Transverse colon (tissue), 4 donors: Measurements from ENCODE around the gene ATG13. TPM values are rescaled to one million over a fixed set of nuclear protein-coding genes. Genes with fewer than 3 reads are reported as not detected.

ENCODE experiments used
- DNase-seq: peaks from one replicate; pipeline ENCODE4 v3.0.0-alpha.2; 2019
- H3K27ac ChIP-seq, 4 donors: fragments of 200-600 bp; sonication (generic); 2 replicates each; pipeline ENCODE4 v1.5.1; 2016 to 2018; ENCODE audit warnings: inconsistent platforms in 4 of 4
- H3K27me3 ChIP-seq: fragments of 200-600 bp; sonication (generic); 2 replicates; pipeline ENCODE4 v1.5.1; 2017; ENCODE audit warnings: inconsistent platforms
- H3K36me3 ChIP-seq, 4 donors: fragments of 200-600 bp; sonication (generic); 2 replicates each; pipeline ENCODE4 v1.5.1; 2017 to 2019; ENCODE audit warnings: inconsistent platforms in 4 of 4
- H3K4me1 ChIP-seq, 4 donors: fragments of 200-600 bp; sonication (generic); 2 replicates each; pipeline ENCODE4 v1.5.1; 2017 to 2020; ENCODE audit warnings: inconsistent platforms in 4 of 4
- H3K4me3 ChIP-seq, 4 donors: fragments of 200-600 bp; sonication (generic); 1 replicate in 1 of 4; 2 replicates in 3 of 4; pipeline versions ENCODE4 v1.5.1 to v1.6.1; 2017 to 2019; ENCODE audit warnings: inconsistent platforms in 4 of 4
- H3K9me3 ChIP-seq, 2 donors: fragments of 200-600 bp; sonication (generic); 2 replicates each; pipeline ENCODE4 v1.5.1; 2017 to 2019; ENCODE audit warnings: inconsistent platforms in 2 of 2
- CTCF ChIP-seq, 5 experiments: fragments of 200-600 bp in 3 of 5; fragments of 450-650 bp in 2 of 5; sonication (generic) in 3 of 5; IDR thresholded peaks; 1 replicate in 2 of 5; 2 replicates in 3 of 5; pipeline ENCODE4 v1.5.1; 2016 to 2017; ENCODE audit warnings: antibody characterized with exemption in 5 of 5, inconsistent platforms in 3 of 5, mild to moderate bottlenecking in 2 of 5, moderate library complexity in 1 of 5
- EP300 ChIP-seq: sonication (generic); formaldehyde crosslinking; IDR thresholded peaks from one replicate; pipeline ENCODE4 v1.6.1; 2017; ENCODE audit warnings: antibody characterized with exemption, low read depth
- POLR2A ChIP-seq: fragments of 450-650 bp; IDR thresholded peaks from one replicate; pipeline ENCODE4 v1.6.1; 2016; ENCODE audit warnings: antibody characterized with exemption, mild to moderate bottlenecking, moderate library complexity
- POLR2AphosphoS5 ChIP-seq, 3 donors: sonication (generic); formaldehyde crosslinking; IDR thresholded peaks; one replicate each; pipeline ENCODE4 v1.6.1; 2016; ENCODE audit warnings: antibody characterized with exemption in 3 of 3
- WGBS, 2 donors: methylation state at CpG; one replicate each; pipeline ENCODE4 v1.1.5; 2018; ENCODE audit warnings: low coverage in 1 of 2; 5-methylcytosine and 5-hydroxymethylcytosine counted together
- in situ Hi-C, 4 donors: fragments of 200-750 bp; cut with MboI; loops; one replicate each; pipeline versions ENCODE4 v1.15.0 to v1.15.1; 2017; ENCODE audit warnings: low sequenced_read_pairs in 3 of 4, low pct_ligation_motif_present in 1 of 4, low pct_unique_long_range_greater_than_20kb in 1 of 4
- intact Hi-C: fragments of 100-400 bp; cut with DNase I; formaldehyde crosslinking; loops from one replicate; pipeline ENCODE4 v1.15.1; 2023; ENCODE audit warnings: low total_unique reads
- total RNA-seq, 4 donors: library from RNA; depleted of rRNA; stranded (reverse); fragments of >200 nt; gene quantifications; one replicate each; pipeline ENCODE4 v1.1.0, GENCODE V29; 2016

Gene ATG13
- total RNA-seq, 4 donors from 2014 or later = 40.8 to 128 (median 112) TPM

DNA sequence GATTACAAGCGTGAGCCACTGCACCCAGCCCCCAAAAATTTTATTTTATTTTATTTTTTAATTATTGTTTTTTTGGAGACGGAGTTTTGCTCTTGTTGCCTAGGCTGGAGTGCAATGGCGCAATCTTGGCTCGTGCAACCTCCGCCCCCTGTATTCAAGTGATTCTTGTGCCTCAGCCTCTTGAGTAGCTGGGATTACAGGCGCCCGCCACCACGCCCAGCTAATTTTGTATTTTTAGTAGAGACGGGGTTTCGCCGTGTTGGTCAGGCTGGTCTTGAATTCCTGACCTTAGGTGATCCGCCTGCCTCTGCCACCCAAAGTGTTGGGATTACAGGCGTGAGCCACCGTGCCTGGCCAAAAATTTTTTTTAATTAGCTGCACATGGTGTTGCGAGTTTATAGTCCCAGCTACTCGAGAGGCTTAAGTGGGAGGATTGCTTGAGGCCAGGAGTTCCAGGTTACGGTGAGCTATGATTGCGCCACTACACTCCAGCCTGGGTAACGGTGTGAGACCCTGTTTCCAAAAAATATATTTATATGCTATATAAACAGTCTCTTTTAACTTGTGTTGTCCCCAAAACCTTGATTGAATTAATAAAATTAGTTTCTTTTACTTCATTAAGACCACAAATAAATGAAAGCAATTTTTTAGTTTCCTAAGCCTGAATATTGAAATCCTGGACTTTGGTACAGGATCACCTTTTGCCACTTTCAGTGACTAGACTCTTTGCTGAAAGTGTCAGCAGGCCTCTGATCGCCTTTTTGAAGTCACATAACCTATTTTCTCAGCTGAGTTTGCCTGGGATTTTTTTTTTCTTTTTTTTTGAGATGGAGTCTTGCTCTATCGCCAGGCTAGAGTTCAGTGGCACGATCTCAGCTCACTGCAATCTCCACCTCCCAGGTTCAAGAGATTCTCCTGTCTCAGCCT is 16.2 kb downstream of the ATG13 start:
- no peak overlapping the region for H3K4me3 ChIP-seq
- no peaks in the 10 kb centered on the region for H3K9me3 ChIP-seq
- in situ Hi-C loops (no loop called here), intact Hi-C loops (no loop called here)
- WGBS, 2 donors = 94 to 95% methylated on average over 17 to 22 of the region's 22 CpGs
- no peak for DNase-seq
- H3K27ac ChIP-seq = no peak overlapping the region
- no peaks in the 10 kb centered on the region for H3K4me1 ChIP-seq
- TF ChIP-seq EP300 (no peak), POLR2AphosphoS5 (IDR thresholded peaks at IDR 0.05) (no peak), CTCF (IDR thresholded peaks at IDR 0.05) (no peak), POLR2A (no peak)
- H3K36me3 ChIP-seq = peaks cover 0 to 14% (median 2%) of the 10 kb centered on the region in 4 donors
- no peaks in the 10 kb centered on the region for H3K27me3 ChIP-seq

DNA sequence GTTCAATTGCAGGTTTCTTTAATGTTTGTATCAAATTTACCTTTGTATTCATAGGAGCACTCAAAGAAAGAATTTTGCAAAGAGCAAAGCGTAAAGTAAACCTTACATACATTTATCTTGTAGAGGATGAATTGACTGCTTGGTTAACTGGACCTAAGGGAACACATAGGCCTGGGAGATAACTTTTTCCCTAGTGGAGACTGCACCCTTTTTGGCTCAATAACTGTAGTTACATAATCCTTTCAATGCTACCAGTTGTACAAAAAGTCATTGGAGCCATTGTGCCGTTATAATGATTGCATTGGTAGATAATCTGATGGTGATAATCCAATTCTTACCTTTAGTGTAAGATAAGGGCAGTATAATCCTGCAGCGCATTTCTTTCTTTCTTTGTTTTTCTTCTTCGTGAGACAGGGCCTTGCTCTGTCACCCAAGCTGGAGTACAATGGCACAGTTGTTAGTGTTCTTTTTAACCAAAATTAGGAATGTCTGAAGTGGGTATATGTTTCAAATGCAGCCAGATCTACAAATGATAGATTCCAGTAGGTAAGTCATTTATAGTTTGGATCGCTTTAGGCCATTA is 18.3 kb downstream of the ATG13 start:
- Histone ChIP-seq H3K27ac (no peak overlapping the region), H3K27me3 (no peaks in the 10 kb centered on the region), H3K4me3 (no peak overlapping the region), H3K36me3 (peaks cover 0 to 4% (median under 1%) of the 10 kb centered on the region in 4 donors), H3K4me1 (no peaks in the 10 kb centered on the region), H3K9me3 (no peaks in the 10 kb centered on the region)
- intact Hi-C loops = no loop called here
- no peak for DNase-seq
- TF ChIP-seq CTCF (IDR thresholded peaks at IDR 0.05) (no peak), POLR2AphosphoS5 (IDR thresholded peaks at IDR 0.05) (no peak), POLR2A (no peak), EP300 (no peak)
- 82 to 88% methylated on average over 5 of the region's 5 CpGs for WGBS, 2 donors
- in situ Hi-C loops = no loop called here

DNA sequence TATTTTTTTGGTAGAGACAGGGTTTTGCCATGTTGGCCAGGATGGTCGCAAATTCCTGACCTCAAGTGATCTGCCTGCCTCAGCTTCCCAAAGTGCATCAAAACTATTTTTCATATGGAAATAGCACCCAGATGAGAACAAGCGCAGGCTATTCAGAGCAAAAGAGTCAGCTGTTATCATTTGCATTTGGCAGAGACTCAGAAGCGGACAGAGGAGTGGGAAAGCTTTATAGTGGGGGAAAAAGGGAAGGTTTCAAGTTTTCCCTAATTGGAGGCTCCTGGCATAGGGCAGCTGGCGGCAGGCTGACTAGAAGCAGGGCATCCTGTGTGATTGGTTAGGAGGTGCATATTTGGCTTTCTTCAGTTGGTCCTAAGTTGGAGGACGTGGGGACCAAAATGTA is 20.2 kb downstream of the ATG13 start:
- Histone ChIP-seq H3K36me3 (peaks cover 0 to 4% (median 0%) of the 10 kb centered on the region in 4 donors), H3K27ac (no peak overlapping the region), H3K27me3 (no peaks in the 10 kb centered on the region), H3K4me1 (no peaks in the 10 kb centered on the region), H3K9me3 (no peaks in the 10 kb centered on the region), H3K4me3 (no peak overlapping the region)
- TF ChIP-seq POLR2AphosphoS5 (IDR thresholded peaks at IDR 0.05) = no peak
- no peak for TF ChIP-seq CTCF (IDR thresholded peaks at IDR 0.05)
- TF ChIP-seq EP300 = no peak
- TF ChIP-seq POLR2A = no peak
- 93 to 100% methylated on average over 3 to 5 of the region's 5 CpGs for WGBS, 2 donors
- DNase-seq = no peak
- in situ Hi-C loops (no loop called here), intact Hi-C loops (no loop called here)

DNA sequence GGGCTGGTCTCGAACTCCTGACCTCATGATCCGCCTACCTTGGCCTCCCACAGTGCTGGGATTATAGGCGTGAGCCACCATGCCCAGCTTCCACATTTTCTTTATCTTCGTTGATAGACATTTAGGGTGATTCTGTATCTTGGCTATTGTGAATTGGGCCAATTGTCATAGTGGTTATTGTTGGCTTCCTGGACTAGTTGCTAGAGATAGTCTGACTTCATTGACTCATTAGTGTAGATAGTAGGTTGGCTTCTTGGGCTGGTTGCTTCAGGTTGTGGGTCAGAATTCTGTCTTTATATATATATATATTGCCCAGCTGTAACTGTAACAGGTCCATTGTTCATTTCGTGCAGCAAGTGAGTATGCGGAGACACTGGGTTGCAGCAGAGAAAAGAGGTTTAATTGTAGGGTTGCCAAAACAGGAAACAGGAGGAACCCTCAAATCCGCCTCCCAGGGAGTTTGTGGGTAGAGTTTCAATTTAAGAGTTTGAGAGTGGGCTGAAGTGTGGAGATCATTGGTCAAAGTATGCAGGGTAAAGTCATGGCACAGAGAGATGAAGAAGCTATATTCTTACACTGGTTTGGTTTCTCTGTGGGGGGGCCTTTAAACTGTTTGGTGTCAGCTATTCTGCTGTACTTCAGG is 22.0 kb downstream of the ATG13 start:
- no peak for DNase-seq
- no peak for TF ChIP-seq POLR2A
- TF ChIP-seq EP300 = no peak
- no peak for TF ChIP-seq POLR2AphosphoS5 (IDR thresholded peaks at IDR 0.05)
- TF ChIP-seq CTCF (IDR thresholded peaks at IDR 0.05) = no peak
- WGBS, 2 donors = 98 to 100% methylated on average over 1 to 7 of the region's 7 CpGs
- Histone ChIP-seq H3K27me3 (no peaks in the 10 kb centered on the region), H3K4me3 (no peak overlapping the region), H3K36me3 (peaks cover 0 to 5% (median 0%) of the 10 kb centered on the region in 4 donors), H3K27ac (no peak overlapping the region), H3K9me3 (no peaks in the 10 kb centered on the region), H3K4me1 (no peaks in the 10 kb centered on the region)
- intact Hi-C loops (no loop called here), in situ Hi-C loops (no loop called here)
